Renal cortical epithelial cell (primary cell): ENCODE results near the gene SBF2. TPM values are rescaled to one million over a fixed set of nuclear protein-coding genes. Genes with fewer than 3 reads are reported as not detected.

Experiments used
- DNase-seq: peaks from one replicate; pipeline ENCODE4 v3.0.0-alpha.2; 2011; ENCODE audit warnings: low read depth
- total RNA-seq: library from RNA; depleted of rRNA; stranded (reverse); fragments of >200 nt; gene quantifications from 2 replicates; pipeline ENCODE4 v1.2.3, GENCODE V29; 2014

SBF2 gene
- total RNA-seq, 1 donor from 2014 or later: 51.4 TPM

DNA sequence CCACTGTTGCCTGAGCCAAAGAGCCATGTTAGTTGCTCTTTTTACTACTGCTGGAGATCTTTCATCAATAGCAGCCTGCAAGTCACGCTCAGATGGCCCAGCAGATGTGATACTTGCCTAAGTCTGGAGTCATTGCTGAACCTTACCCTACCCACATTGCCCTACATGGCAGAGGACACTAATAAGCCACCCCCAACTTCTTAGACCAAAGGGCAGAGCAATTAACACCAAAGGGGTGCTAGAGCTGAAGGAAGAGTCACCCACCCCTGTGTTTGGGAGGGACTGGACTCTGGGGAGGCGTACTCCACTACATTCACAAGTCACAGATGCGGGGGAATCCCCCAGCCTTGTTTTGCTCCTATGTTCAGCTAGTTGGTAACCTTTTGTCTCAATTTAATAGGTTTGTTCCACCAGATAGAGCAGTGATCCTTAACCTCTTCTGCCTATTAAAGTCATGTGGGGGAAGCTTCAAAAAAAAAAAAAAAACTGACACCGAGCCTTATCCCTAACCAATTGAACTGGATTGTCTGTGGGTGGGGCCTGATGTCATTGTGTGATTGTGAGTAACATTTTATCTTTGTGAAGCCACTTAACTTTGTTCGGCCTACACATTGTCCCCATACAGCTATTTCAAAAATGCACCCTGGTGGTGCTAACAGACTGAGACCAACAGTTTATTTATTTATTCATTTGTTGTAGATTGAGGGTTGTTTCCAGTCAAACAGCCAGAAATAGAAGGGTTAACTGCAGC lies 23.9 kb upstream of the SBF2 start:
- no peak for DNase-seq

DNA sequence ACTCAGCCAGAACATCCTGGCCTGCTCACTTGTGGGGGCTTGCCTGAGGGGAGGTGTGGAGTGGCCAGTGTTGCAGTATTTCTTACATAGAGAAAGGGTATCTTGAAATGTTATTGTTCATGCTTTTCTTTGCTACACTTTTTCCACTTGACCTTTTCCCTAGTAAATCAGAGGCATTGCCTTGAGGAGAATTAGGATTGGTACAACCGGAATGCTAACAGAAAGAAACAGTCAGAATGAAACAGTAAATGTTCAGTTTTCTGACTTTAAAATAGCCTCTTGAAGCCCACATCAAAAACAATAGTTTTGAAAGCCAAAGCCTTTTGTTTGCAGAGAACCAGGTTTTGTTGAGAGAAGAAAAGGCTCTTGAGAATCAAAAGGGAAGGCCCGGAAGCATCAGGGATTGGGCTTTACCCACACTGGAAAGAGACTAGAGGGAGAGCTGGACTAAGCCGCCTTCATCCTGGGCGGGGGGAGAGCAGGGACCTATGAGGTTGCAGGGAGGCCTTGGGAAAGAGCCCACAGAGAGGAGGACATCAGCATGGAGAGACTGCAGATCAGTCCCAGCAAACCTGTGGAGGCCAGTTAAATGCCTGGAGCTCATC lies 23.2 kb upstream of the SBF2 start:
- no peak for DNase-seq

DNA sequence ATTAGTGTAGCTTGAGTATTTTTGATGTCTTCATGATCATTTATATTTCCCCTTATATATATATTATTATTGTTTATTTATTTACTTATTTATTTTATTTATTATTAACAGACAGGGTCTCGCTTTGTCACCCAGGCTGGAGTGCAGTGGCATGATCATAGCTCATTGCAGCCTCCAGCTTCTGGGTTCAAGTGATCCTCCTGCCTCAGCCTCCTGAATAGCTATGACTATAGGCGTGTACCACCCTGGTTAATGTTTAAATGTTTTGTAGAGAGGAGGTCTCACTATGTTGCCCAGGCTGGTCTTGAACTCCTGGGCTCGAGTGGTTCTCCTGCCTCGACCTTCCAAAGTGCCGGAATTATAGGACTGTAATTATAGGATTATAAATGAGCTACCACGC lies 21.1 kb upstream of the SBF2 start:
- no peak for DNase-seq

DNA sequence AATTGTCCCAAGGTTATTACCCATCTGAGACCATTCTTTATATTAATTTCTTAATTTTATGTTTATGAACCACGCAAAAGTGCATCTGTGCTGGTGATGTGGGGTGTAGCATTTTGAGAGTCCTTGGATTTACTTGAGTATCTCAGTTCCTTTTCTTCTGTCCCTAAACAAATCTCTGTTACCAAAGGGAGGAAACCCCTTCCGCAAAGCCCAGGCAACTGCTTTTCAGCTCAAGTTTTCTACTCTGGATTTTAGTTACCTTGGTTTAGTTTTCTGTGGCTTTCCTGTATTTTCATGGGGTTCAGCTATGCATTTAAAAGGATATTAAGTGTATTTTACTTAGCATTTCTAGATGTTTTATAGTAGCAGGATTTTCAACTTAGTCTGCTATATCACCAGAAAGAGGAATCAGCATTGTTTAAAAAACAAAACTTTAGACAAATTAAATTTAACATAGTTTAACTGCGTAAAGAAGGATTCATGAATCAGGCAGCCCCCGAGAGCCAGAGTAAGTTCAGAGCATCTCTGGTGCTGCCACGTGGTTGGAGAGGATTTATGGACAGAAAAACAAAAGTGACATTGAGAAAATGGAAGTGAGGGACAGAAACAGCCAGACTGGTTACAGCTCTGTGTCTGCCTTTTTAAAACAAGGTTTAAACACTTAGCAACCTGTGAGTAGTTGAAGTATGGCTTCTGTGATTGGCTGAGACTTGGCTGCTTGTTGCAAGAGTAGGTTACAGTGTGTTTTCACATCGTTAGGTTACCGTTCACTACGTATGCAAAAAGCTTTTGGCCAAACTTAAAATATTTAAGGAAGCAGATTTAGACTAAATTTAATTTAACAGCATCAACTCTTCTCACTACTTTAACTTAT lies 20.4 kb upstream of the SBF2 start:
- DNase-seq: peak; percentile 85

- DNase-seq: no peak
These were observed 17.8 kb upstream of the SBF2 start for GRCh38 chr11:10311802-10312201.

DNA sequence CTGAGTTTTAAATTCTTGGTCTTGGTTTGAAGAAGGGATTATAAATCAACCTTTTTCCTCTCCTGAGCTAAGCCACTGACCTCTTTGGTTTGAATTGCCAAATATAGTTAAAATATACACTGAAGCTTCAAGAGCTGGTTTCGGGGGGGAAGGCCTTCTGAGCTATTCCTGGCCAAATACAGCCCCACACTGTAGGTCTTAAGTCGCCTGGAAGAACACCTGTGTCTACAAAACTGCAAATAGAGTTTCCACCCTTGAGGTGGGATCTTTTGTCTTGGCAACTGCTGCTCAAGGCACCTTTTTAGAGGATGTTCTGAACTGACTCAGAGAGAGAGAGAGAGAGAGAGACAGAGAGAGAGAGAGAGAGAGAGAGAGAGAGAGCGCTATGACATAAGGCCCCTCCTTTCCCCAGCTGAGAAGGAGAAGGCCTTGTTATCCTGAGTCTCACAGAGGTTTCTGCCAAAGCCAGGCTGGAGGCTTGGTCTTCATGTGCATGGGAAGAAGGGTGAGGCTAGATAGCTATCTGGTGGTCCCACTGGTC lies 16.4 kb upstream of the SBF2 start:
- DNase-seq: no peak

DNA sequence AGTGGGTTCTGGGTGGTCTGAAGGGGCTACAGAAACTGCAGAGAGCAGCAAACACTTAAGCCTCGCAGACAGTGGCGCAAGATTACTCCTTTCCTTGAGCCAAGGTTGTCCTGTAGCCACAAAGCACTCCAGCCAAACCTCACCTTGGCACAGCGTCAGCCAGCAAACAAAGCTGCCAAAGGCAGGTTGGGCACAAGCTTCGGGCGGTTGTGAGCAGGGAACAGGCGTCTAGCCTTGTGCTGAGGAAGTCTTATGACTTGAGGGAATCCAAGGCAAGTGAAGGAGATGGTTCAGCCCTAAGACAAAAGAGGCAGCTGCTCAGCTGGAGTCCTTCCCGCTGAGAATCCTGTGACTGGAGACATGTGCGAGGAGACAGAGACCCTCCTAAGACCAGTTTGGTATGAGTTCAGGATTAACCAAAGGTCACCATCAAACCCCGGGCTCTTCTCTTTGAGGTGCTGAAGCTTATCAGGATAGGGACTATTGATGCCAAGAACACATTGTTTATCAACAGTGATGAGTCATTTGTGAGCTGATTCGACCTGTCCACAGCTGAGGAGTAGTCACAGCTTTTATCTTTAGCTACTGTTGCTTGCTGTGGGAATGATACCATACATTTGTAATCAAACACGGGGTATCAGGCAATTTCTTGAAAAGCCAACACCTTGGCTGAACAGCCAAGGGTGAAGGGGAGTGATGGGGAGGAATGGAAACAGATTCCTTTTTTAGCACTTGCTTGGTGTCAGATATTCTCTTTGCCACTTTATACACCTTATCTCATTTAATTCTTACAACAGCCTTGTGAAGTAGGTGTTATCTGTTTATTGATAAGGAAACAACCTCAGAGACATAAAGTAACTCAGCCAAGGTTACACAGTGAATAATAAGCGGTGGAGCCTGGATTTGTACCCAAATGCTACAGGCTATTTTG lies 15.4 kb upstream of the SBF2 start:
- peak; percentile 81 for DNase-seq

DNA sequence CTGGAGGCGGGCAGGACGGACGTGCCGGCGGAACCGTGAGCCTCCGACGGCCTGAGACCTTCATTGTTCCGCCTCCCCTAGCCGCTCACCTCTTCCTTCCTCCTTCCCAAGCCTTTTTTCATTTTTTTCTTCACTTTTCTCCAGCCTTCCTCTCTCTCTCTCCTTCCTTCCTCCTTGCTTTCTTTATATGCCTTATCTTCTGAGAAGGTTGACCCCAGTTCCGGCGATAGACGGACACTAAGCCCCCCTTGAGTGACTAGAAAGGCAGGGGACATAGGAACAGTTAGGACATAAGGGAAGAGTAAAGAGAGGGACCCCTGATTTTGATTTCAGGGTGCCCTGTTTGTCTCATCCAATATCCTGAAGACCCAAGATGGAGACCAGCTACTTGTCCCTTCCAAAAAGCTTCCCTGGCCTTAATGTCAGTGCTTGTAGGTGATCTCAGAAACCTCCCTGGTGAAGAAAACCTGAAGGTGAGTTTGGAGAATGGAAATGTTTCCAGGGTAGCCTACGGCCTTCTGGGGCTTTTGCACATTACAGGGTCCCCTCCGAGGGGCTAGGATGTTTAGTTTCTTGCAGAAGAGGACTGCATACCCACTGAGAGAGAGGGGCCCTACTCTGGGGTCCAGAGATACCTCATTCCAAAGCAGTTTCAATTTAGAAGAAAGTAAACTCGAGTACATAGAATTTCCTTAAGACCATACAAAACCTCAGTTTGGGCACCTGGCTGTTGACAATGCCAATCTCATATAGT lies 14.4 kb upstream of the SBF2 start:
- DNase-seq: no peak

DNA sequence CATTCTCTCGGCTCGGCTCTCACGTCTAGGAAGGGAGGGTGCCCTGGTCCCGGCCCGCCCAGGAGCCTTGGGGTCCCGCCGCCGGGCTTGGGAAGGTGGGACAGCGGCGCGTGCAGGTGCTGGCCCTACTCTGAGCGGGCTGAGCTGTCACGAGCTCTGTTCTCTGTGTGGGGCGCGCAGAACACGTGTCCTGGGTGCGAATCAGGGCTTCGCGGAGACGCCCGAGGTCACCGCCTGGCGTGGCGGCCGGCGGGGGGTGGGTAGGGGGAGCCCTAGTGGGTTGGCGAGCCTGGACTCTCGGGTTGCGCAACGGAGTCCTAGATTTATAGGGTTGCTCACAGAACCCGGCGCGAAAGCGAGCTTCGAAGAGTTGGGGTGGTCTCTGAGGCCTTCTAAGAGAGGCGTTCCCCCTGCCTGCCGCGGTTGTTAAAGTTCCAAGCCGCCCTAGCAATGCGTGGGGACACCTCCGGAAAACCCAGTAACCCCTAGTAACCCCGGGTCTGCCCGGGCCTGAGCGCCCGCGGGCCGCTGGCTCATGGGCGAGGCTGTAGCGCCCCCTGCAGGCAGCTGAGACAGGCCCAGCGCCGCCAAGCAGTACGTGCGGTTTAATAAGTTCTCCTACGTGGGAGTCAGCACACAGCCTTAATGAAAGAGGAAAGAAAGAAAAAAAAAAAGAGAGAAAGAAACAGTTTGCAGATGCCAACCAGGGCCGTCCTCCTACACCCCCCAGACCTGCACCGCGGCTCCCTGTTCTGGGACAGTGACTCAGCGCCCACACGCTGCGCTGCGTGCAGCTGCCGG lies 13.6 kb upstream of the SBF2 start:
- peak; percentile 91 for DNase-seq

DNA sequence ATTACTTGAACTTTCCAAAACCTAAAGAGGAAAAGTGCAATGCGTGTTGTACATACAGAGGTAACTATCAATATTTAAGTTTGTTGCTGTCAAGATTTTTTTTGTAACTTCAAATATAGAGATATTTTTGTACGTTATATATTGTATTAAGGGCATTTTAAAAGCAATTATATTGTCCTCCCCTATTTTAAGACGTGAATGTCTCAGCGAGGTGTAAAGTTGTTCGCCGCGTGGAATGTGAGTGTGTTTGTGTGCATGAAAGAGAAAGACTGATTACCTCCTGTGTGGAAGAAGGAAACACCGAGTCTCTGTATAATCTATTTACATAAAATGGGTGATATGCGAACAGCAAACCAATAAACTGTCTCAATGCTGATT lies 13.0 kb upstream of the SBF2 start:
- DNase-seq: peak; percentile 74

GRCh38 chr11:10305964-10306918 lies 12.2 kb upstream of the SBF2 start:
- no peak for DNase-seq

DNA sequence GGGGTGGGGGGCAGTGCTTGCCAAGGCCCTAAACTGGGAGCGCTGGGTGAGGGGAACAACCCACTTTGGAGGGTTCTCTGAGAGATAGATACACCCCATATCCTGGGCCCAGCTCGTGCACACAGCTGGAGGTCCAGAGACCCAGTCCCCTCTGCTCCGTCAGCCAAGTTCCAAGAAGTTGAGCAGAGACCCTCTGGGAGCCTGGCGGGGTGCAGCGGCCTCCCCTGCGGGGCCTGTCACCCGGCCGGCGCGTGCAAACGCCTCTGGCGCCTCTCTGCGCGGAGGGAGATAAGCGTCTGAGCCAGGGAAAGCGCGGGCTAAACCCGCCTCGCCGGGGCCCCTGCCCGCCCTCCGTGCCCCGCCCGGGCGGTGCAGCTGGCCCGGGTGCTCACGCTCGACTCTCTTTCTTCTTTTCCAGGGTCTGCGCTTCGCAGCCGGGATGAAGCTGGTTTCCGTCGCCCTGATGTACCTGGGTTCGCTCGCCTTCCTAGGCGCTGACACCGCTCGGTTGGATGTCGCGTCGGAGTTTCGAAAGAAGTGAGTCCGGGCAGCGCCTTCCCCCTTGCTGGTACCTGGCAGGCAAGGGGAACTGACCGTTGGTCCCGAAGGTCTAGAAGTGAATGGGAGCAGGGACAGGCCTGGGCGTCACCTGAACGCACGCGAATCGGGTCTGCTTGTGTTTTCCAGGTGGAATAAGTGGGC lies 11.4 kb upstream of the SBF2 start:
- no peak for DNase-seq

DNA sequence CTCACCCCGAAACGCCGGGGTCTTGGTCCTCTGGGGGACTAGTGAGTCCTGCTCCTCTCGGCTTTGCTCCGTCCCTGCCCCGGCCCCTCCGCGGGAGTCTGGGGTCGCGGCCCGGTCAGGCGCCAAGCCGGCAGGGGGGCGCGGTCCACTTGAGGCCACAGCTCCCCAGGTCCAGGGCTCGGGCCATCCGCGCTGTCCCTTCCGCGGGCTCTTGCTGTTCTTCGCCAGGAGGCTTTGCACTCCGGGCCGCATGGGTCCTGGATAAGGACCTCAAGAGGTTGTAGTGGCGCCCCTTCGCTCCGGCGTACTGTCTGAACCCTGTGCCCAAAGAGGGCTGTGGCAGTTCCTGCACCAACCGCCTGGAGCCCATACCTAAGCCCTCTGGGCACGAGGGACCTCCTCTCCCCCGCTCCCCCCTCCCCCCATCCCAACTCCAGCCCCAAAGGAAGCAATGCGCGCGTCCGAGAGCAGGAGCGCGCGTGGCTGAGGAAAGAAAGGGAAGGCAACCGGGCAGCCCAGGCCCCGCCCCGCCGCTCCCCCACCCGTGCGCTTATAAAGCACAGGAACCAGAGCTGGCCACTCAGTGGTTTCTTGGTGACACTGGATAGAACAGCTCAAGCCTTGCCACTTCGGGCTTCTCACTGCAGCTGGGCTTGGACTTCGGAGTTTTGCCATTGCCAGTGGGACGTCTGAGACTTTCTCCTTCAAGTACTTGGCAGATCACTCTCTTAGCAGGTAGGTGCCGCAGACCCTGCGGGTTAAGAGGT lies 10.7 kb upstream of the SBF2 start, which contains the start of gene ADM:
Gene ADM (plus strand): TSS at position 579 of the 767 bp plus-strand sequence. CDS start 628 bp downstream, outside the sequence.
- DNase-seq: peak; percentile 63

GRCh38 chr11:10303558-10304363 lies 9.7 kb upstream of the SBF2 start:
- peak; percentile 80 for DNase-seq

DNA sequence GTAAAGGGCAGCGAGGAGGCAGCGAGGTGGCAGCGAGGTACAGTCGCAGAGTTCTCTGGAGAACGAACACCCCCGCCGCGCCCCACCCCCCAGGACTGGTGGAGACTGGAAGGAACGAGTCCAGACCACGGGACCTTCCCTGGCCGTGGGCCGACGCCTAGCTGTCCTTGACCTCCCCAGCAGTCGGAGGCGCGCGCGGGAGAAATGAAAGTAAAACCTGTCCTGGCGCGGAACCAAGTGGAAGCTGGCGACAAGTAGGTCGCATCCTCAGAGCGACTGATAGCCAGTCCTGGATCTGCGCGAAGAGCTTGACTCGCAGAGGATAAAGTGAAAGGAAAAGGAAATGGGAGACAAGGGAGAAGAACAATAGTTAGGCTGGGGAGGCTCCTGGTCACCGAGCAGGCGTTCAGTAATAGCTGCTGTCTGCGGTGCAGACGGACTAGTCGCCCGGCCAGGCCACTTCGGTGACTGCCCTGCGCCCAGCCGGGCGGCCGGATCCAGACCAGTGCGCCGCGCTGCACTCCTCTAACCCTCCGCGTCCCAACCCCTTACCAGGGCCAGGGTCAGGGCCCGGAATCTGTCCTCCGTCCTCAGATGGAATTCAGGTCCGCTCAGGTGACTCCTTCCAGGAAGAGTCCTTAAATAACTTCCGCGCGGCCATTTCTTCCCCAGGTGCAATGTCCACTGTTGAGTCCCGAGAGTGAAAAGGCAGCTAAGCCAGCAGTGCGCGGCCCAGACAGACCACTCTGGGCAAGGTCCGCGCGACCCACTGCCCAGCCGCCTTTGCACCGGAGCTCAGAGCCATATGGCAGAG lies 8.9 kb upstream of the SBF2 start:
- DNase-seq: no peak
